Gastrocnemius medialis (tissue), 4 donors: ENCODE results near the gene CNKSR3.

ENCODE experiments used
- CTCF ChIP-seq, 5 experiments: fragments of 450-650 bp in 3 of 5; fragments of 200-600 bp in 2 of 5; sonication (generic) in 2 of 5; IDR thresholded peaks in 4 of 5; conservative IDR thresholded peaks in 1 of 5; 1 replicate in 4 of 5; 2 replicates in 1 of 5; pipeline ENCODE4 v1.5.1; 2016 to 2019; ENCODE audit warnings: antibody characterized with exemption in 5 of 5, mild to moderate bottlenecking in 3 of 5, moderate library complexity in 3 of 5
- POLR2A ChIP-seq, 2 donors: fragments of 450-650 bp; IDR thresholded peaks; one replicate each; pipeline ENCODE4 v1.6.1; 2017; ENCODE audit warnings: antibody characterized with exemption in 2 of 2, mild to moderate bottlenecking in 2 of 2, moderate library complexity in 2 of 2

- no peak for TF ChIP-seq CTCF (IDR thresholded peaks at IDR 0.05 in 4 of 5, conservative IDR thresholded peaks at IDR 0.05 in 1 of 5)
- no peak for TF ChIP-seq POLR2A (IDR thresholded peaks at IDR 0.05)
Observed at GRCh38 chr6:154548130-154548830, 37.8 kb upstream of the CNKSR3 start.
